GM18498 (cell line): Measurements from ENCODE around the gene CA5B.
"Not testable (repeated sequence)": the region's sequence is repeated elsewhere in the genome, so short reads cannot be mapped to it uniquely, and the experiment has no call there.

Experiments used
- ATAC-seq: cut with Tn5 transposase; IDR thresholded peaks from one replicate; pipeline ENCODE4 v1.9.1; 2021; ENCODE audit warnings: mild to moderate bottlenecking, moderate library complexity; ENCODE audit not compliant: unreplicated experiment

The CA5B gene

GRCh38 chrX:15737959-15738902 lies at the start of gene CA5B:
CA5B (plus strand) TSS chrX:15738270; CDS start chrX:15750024, 11,754 bp downstream.
- peak; percentile 96 for ATAC-seq

GRCh38 chrX:15694941-15695451 lies 43.1 kb upstream of the CA5B start:
- ATAC-seq: no peak

GRCh38 chrX:15696516-15696915 lies 41.6 kb upstream of the CA5B start:
- ATAC-seq: no peak

GRCh38 chrX:15702488-15703371 lies 35.3 kb upstream of the CA5B start:
- no peak for ATAC-seq

GRCh38 chrX:15703809-15704208 lies 34.3 kb upstream of the CA5B start:
- ATAC-seq: not testable (repeated sequence)

GRCh38 chrX:15704273-15704672 lies 33.8 kb upstream of the CA5B start:
- ATAC-seq: not testable (repeated sequence)

- no peak for ATAC-seq
Observed at GRCh38 chrX:15714529-15714928, 23.5 kb upstream of the CA5B start.

- ATAC-seq: no peak
Observed at GRCh38 chrX:15718283-15718970, 19.6 kb upstream of the CA5B start.

GRCh38 chrX:15719324-15719968 lies 18.6 kb upstream of the CA5B start:
- no peak for ATAC-seq

GRCh38 chrX:15721911-15722310 lies 16.2 kb upstream of the CA5B start:
- ATAC-seq: no peak

- ATAC-seq: no peak
Observed at GRCh38 chrX:15723887-15724517, 14.1 kb upstream of the CA5B start.

GRCh38 chrX:15724911-15725310 lies 13.2 kb upstream of the CA5B start:
- no peak for ATAC-seq

GRCh38 chrX:15731368-15731767 lies 6.7 kb upstream of the CA5B start:
- ATAC-seq: not testable (repeated sequence)

GRCh38 chrX:15737190-15737958 lies 696 bp upstream of the CA5B start:
- peak; percentile 3 for ATAC-seq

GRCh38 chrX:15739886-15740285 lies 1.8 kb downstream of the CA5B start:
- no peak for ATAC-seq

GRCh38 chrX:15744181-15744867 lies 6.3 kb downstream of the CA5B start:
- no peak for ATAC-seq

GRCh38 chrX:15745179-15745578 lies 7.1 kb downstream of the CA5B start:
- ATAC-seq: no peak

- ATAC-seq: not testable (repeated sequence)
Observed at GRCh38 chrX:15746651-15747050, 8.6 kb downstream of the CA5B start.
